Omental fat pad (tissue), 4 donors: ENCODE measurements around the gene PLOD2. TPM values are rescaled to one million over a fixed set of nuclear protein-coding genes. Genes with fewer than 3 reads are reported as not detected.

Experiments
- ATAC-seq: fragments of 150-250 bp; one replicate; pipeline ENCODE4 v1.9.1; 2016; ENCODE audit warnings: mild to moderate bottlenecking, moderate library complexity; ENCODE audit not compliant: low FRiP score
- DNase-seq: peaks from one replicate; pipeline ENCODE4 v3.0.0-alpha.2; 2019; ENCODE audit warnings: low spot score
- CTCF ChIP-seq, 3 donors: fragments of 450-650 bp; IDR thresholded peaks; one replicate each; pipeline ENCODE4 v1.5.1; 2016 to 2017; ENCODE audit warnings: antibody characterized with exemption in 3 of 3, mild to moderate bottlenecking in 3 of 3, moderate library complexity in 2 of 3
- total RNA-seq, 4 donors: library from RNA; depleted of rRNA; stranded (reverse); fragments of >200 nt; gene quantifications; one replicate each; pipeline ENCODE4 v1.1.0, GENCODE V29; 2016

Gene PLOD2
- total RNA-seq, 4 donors from 2014 or later, result 35.3 to 180 (median 107) TPM

GRCh38 chr3:146065573-146066006 is 95.4 kb downstream of the PLOD2 start:
- no peak for ATAC-seq
- no peak for DNase-seq
- TF ChIP-seq CTCF (IDR thresholded peaks at IDR 0.05), result peak in 1 of 3 donors; percentile 28

- no peak for DNase-seq
- no peak for ATAC-seq
Observed at GRCh38 chr3:146058241-146058640, 102.7 kb downstream of the PLOD2 start.

GRCh38 chr3:146052791-146053310 is 108.1 kb downstream of the PLOD2 start:
- no peak for ATAC-seq
- DNase-seq, result no peak
- TF ChIP-seq CTCF (IDR thresholded peaks at IDR 0.05), result no peak

More at GRCh38 chr3:146058241-146058640, 102.7 kb downstream of the PLOD2 start:
- no peak for TF ChIP-seq CTCF (IDR thresholded peaks at IDR 0.05)

GRCh38 chr3:146052056-146052790 is 108.8 kb downstream of the PLOD2 start:
- no peak for TF ChIP-seq CTCF (IDR thresholded peaks at IDR 0.05)
- ATAC-seq (no peak), DNase-seq (no peak)

- no peak for TF ChIP-seq CTCF (IDR thresholded peaks at IDR 0.05)
- DNase-seq (no peak), ATAC-seq (no peak)
Observed at GRCh38 chr3:146050691-146051090, 110.3 kb downstream of the PLOD2 start.

GRCh38 chr3:146047485-146047884 is 113.5 kb downstream of the PLOD2 start:
- ATAC-seq, result no peak
- no peak for TF ChIP-seq CTCF (IDR thresholded peaks at IDR 0.05)

GRCh38 chr3:146044046-146044445 is 116.9 kb downstream of the PLOD2 start:
- no peak for DNase-seq
- ATAC-seq, result no peak
- TF ChIP-seq CTCF (IDR thresholded peaks at IDR 0.05), result no peak

More at GRCh38 chr3:146047485-146047884, 113.5 kb downstream of the PLOD2 start:
- no peak for DNase-seq
